GM19324 (cell line): ENCODE measurements around the gene KLK10.
"Not testable (repeated sequence)": the region's sequence is repeated elsewhere in the genome, so short reads cannot be mapped to it uniquely, and the experiment has no call there.

ENCODE experiments used
- ATAC-seq: cut with Tn5 transposase; IDR thresholded peaks from one replicate; pipeline ENCODE4 v1.9.1; 2021; ENCODE audit warnings: mild to moderate bottlenecking, moderate library complexity; ENCODE audit not compliant: unreplicated experiment, low FRiP score

The KLK10 gene

GRCh38 chr19:51003316-51003715 is 16.2 kb downstream of the KLK10 start:
- ATAC-seq: no peak

GRCh38 chr19:51002542-51003311 is 16.8 kb downstream of the KLK10 start:
- no peak for ATAC-seq

- ATAC-seq: no peak
Observed at GRCh38 chr19:51002089-51002532, 17.4 kb downstream of the KLK10 start.

GRCh38 chr19:51001515-51001914 is 18.0 kb downstream of the KLK10 start, which contains the start of gene KLK8:
TSS of gene KLK8 (minus strand) at chr19:51001604. CDS start at chr19:51001167, 437 bp downstream.
- no peak for ATAC-seq

GRCh38 chr19:51000981-51001380 is 18.5 kb downstream of the KLK10 start:
- ATAC-seq: no peak

GRCh38 chr19:51000426-51000825 is 19.1 kb downstream of the KLK10 start:
- no peak for ATAC-seq

GRCh38 chr19:50998686-50999085 is 20.8 kb downstream of the KLK10 start:
- ATAC-seq: no peak

GRCh38 chr19:50998061-50998460 is 21.4 kb downstream of the KLK10 start:
- no peak for ATAC-seq

GRCh38 chr19:50994129-50994528 is 25.4 kb downstream of the KLK10 start:
- no peak for ATAC-seq

GRCh38 chr19:50992666-50993035 is 26.9 kb downstream of the KLK10 start:
- ATAC-seq: no peak

- ATAC-seq: not testable (repeated sequence)
Observed at GRCh38 chr19:50984416-50984815, 35.1 kb downstream of the KLK10 start.

GRCh38 chr19:50983625-50984292 is 35.8 kb downstream of the KLK10 start, which contains the start of gene KLK7:
TSS of gene KLK7 (minus strand) at chr19:50983917. CDS start at chr19:50982399, 1,518 bp downstream.
- no peak for ATAC-seq

- no peak for ATAC-seq
Observed at GRCh38 chr19:50982186-50982585, 37.3 kb downstream of the KLK10 start.

- ATAC-seq: no peak
Observed at GRCh38 chr19:50981587-50982146, 37.8 kb downstream of the KLK10 start.

- ATAC-seq: no peak
Observed at GRCh38 chr19:50980208-50980607, 39.3 kb downstream of the KLK10 start.

- no peak for ATAC-seq
Observed at GRCh38 chr19:50979758-50980157, 39.8 kb downstream of the KLK10 start.

GRCh38 chr19:50978772-50979390 is 40.6 kb downstream of the KLK10 start:
- ATAC-seq: no peak

- ATAC-seq: no peak
Observed at GRCh38 chr19:50977626-50978025, 41.9 kb downstream of the KLK10 start.

- no peak for ATAC-seq
Observed at GRCh38 chr19:50975766-50976165, 43.7 kb downstream of the KLK10 start.

GRCh38 chr19:50974702-50975556 is 44.6 kb downstream of the KLK10 start:
- no peak for ATAC-seq
